Astrocyte of the cerebellum (primary cell): ENCODE results near the gene RNF115.
"Not testable (repeated sequence)": the region's sequence is repeated elsewhere in the genome, so short reads cannot be mapped to it uniquely, and the experiment has no call there.

Experiments used
- DNase-seq: peaks from one replicate; pipeline ENCODE4 v3.0.0-alpha.2; 2011; ENCODE audit warnings: low read depth
- H3K4me3 ChIP-seq: 2 replicates; pipeline ENCODE4 v1.5.1; 2011; ENCODE audit warnings: mild to moderate bottlenecking, low read depth, low read length, moderate library complexity
- in situ Hi-C: cut with HindIII; loops from 2 replicates; pipeline ENCODE4 v1.10.0; 2017; ENCODE audit warnings: low sequenced_read_pairs
- TF ChIP-seq, protein P1 (sequence below): IDR thresholded peaks from 2 replicates; pipeline ENCODE4 v1.5.1; 2012; ENCODE audit warnings: low read length, low read depth, moderate library complexity, mild to moderate bottlenecking; ENCODE audit errors: missing control alignments

RNF115 gene

DNA sequence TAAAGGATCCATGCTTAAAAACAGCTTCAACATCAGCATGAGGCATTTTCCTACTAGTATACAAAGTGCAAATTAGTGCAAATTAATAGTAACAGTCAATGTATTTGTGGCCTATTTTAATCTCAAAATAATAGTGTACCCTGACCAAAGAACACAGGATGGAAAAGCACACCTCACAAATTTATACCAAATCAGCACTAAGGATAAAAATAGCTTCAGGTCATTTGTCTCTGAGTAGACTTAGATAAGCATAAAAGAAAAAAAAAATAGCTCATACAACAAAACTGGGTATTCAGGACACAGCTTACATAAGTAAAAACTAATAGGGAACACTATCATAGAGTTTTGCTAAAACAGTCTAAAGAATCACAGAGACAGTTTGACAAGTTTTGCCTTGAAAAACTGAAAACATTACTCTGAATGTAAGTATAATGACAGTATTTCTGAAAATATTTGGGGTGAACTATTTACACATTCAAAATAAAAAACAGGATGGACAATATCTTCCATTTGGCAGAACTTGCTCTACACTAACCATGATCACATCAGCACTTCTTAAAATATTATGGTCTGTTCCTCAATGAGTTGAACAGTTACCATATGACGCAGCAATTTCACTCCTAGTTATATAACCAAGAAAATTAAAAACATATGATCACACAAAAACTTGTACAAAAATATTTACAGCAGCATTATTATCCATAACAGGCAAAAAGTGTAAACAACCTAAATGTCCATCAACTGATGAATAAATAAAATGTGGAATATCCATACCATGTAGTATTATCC is 46.3 kb downstream of the RNF115 start:
- DNase-seq, result no peak
- TF ChIP-seq, protein P1, sequence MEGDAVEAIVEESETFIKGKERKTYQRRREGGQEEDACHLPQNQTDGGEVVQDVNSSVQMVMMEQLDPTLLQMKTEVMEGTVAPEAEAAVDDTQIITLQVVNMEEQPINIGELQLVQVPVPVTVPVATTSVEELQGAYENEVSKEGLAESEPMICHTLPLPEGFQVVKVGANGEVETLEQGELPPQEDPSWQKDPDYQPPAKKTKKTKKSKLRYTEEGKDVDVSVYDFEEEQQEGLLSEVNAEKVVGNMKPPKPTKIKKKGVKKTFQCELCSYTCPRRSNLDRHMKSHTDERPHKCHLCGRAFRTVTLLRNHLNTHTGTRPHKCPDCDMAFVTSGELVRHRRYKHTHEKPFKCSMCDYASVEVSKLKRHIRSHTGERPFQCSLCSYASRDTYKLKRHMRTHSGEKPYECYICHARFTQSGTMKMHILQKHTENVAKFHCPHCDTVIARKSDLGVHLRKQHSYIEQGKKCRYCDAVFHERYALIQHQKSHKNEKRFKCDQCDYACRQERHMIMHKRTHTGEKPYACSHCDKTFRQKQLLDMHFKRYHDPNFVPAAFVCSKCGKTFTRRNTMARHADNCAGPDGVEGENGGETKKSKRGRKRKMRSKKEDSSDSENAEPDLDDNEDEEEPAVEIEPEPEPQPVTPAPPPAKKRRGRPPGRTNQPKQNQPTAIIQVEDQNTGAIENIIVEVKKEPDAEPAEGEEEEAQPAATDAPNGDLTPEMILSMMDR, result no peak
- in situ Hi-C loops, result no loop called here
- H3K4me3 ChIP-seq, result no peak overlapping the region

DNA sequence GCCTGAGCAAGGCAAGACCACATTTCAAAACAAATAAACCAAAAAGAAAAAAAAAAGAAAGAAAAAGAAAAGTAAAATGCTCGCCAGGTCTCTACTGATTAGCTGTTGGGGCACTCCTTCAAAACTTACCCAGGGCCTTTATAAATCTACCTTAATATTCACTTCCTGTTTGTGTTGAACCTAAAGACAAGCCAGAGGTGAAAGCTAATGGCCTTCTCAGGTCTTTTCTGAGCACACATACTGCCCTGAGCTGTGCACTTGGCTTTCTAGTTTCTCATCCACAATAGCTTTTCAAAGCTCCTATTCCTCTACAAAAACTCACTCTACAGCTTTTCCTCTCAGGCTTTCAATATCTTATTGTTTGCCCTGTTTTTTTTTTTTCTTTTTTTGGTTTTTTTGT is 50.5 kb downstream of the RNF115 start:
- in situ Hi-C loops, result no loop called here
- TF ChIP-seq, protein P1, result no peak
- DNase-seq, result no peak
- H3K4me3 ChIP-seq, result no peak overlapping the region

DNA sequence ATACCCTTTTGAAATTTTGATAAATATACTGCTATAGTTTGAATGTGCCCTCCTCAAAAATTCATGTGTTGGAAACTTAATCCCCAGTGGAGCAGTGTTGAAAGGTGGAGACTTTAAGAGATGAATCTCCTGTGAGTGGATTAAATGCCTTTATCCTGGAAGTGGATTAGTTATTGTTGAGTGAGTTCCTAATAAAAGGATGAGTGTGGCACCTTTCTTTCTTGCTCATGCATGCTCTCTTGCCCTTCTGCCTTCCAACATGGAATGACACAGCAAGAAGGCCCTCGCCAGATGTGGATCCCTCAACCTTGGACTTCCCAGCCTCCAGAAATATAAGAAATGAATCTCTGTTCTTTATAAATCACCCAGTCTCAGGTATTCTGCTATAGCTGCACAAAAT is 52.8 kb downstream of the RNF115 start:
- TF ChIP-seq, protein P1, result no peak
- in situ Hi-C loops, result no loop called here
- DNase-seq, result no peak
- H3K4me3 ChIP-seq, result no peak overlapping the region

DNA sequence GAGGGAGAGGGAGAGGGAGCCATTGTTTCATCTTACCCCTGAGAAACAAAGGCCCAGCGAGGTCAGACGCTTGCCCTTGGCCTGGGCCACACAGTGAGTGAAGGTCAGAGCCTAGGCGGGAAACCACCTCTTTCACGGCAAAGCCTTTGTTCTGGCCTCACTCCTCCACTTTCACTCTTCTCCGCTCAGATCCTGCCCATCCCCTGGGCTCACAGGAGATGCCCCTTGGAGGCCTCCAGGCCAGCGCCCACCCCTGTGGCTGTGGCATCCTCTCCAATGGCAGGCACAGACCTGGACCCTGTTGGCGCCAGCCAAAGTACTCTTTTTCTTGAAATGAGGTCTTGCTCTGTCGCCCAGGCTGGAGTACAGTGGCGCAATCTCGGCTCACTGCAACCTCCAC is 55.9 kb downstream of the RNF115 start:
- H3K4me3 ChIP-seq, in situ Hi-C loops, DNase-seq: not testable (repeated sequence)

DNA sequence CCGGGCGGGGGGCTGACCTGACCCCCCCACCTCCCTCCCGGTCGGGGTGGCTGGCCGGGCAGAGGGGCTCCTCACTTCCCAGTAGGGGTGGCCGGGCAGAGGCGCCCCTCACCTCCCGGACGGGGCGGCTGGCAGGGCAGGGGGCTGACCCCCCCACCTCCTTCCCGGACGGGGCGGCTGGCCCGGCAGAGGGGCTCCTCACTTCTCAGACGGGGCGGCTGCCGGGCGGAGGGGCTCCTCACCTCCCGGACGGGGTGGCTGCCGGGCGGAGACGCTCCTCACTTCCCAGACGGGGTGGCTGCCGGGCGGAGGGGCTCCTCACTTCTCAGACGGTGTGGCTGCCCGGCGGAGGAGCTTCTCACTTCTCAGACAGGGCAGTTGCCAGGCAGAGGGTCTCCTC is 57.0 kb downstream of the RNF115 start:
- DNase-seq, in situ Hi-C loops, H3K4me3 ChIP-seq: not testable (repeated sequence)

DNA sequence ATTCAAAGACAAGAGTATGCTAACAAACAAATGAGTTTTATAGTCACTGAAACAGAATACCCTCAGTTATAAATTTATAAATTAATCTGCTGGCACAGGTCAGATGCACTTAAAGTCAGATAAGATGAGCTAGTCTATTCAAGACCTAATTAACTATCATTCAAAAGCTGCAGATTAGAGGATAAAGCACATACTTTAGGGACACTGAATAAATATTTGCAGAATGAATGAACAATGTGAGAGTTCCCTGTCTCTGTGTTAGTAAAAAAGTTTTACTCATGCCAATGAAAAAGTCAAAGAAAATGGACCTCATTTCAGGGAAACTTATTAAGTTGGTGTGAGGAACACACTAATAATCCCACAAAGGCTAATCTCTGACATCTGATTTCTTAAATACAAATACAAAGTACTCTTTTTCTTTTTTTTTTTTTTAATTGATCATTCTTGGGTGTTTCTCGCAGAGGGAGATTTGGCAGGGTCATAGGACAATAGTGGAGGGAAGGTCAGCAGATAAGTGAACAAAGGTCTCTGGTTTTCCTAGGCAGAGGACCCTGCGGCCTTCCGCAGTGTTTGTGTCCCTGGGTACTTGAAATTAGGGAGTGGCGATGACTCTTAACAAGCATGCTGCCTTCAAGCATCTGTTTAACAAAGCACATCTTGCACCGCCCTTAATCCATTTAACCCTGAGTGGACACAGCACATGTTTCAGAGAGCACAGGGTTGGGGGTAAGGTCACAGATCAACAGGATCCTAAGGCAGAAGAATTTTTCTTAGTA is 58.1 kb downstream of the RNF115 start:
- H3K4me3 ChIP-seq, DNase-seq, in situ Hi-C loops: not testable (repeated sequence)

DNA sequence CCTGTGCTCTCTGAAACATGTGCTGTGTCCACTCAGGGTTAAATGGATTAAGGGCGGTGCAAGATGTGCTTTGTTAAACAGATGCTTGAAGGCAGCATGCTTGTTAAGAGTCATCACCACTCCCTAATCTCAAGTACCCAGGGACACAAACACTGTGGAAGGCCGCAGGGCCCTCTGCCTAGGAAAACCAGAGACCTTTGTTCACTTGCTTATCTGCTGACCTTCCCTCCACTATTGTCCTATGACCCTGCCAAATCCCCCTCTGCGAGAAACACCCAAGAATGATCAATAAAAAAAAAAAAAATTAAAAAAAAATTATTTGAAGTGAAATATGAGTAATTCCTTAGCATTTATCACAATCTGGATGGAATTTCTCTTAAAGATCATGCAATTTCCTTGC is 58.8 kb downstream of the RNF115 start:
- H3K4me3 ChIP-seq, DNase-seq, in situ Hi-C loops: not testable (repeated sequence)

DNA sequence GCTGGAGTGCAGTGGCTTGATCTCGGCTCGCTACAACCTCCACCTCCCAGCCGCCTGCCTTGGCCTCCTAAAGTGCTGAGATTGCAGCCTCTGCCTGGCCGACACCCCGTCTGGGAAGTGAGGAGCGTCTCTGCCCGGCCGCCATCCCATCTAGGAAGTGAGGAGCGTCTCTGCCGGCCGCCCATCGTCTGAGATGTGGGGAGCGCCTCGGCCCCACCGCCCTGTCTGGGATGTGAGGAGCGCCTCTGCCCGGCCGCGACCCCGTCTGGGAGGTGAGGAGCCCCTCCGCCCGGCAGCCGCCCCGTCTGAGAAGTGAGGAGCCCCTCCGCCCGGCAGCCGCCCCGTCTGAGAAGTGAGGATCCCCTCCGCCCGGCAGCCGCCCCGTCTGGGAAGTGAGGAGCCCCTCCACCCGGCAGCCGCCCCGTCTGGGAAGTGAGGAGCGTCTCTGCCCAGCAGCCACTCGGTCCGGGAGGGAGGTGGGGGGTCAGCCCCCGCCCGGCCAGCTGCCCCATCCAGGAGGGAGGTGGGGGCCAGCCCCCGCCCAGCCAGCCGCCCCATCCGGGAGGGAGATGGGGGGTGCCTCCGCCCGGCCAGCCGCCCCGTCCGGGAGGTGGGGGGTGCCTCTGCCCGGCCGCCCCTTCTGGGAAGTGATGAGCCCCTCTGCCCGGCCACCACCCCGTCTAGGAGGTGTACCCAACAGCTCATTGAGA is 59.5 kb downstream of the RNF115 start:
- in situ Hi-C loops, H3K4me3 ChIP-seq, DNase-seq: not testable (repeated sequence)

DNA sequence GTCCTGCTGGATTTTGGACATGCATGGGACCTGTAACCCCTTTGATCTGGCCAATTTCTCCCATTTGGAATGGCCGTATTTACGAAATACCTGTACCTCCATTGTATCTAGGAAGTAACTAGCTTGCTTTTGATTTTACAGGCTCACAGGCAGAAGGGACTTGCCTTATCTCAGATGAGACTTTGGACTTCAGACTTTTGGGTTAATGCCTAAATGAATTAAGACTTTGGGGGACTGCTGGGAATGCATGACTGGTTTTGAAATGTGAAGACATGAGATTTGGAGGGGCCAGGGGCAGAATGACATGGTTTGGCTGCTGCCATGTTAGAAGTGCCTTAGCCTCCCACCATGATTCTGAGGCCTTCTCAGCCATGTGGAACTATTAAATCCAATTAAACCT is 61.9 kb downstream of the RNF115 start:
- in situ Hi-C loops, DNase-seq, H3K4me3 ChIP-seq: not testable (repeated sequence)

DNA sequence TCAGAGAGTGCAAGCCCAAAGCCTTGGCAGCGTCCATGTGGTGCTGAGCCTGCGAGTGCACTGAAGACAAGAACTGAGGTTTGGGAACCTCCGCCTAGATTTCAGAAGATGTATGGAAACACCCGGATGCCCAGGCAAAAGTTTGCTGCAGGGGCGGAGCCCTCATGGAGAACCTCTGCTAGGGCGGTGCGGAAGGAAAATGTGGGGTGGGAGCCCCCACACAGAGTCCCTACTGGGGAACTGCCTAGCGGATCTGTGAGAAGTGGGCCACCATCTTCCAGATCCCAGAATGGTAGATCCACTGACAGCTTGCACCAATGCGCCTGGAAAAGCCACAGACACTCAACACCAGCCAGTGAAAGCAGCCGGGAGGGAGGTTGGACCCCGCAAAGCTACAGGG is 62.4 kb downstream of the RNF115 start:
- DNase-seq, in situ Hi-C loops, H3K4me3 ChIP-seq: not testable (repeated sequence)

DNA sequence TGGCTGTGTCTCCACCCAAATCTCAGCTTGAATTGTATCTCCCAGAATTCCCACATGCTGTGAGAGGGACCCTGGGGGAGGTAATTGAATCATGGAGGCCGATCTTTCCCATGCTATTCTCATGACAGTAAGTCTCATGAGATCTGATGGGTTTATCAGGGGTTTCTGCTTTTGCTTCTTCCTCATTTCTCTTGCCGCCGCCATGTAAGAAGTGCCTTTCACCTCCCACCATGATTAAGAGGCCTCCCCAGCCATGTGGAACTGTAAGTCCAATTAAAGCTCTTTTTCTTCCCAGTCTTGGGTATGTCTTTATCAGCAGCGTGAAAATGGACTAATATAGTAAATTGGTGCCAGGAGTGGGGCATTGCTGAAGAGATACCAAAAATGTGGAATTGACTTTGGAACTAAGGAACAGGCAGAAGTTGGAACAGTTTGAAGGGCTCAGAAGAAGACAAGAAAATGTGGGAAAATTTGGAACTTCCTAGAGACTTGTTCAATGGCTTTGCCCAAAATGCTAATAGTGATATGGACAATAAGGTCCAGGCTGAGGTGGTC is 63.4 kb downstream of the RNF115 start:
- H3K4me3 ChIP-seq, DNase-seq, in situ Hi-C loops: not testable (repeated sequence)
